Measurements from ENCODE around the gene F2RL2.
"Not testable (repeated sequence)": the region's sequence is repeated elsewhere in the genome, so short reads cannot be mapped to it uniquely, and the experiment has no call there.

F2RL2 gene

DNA sequence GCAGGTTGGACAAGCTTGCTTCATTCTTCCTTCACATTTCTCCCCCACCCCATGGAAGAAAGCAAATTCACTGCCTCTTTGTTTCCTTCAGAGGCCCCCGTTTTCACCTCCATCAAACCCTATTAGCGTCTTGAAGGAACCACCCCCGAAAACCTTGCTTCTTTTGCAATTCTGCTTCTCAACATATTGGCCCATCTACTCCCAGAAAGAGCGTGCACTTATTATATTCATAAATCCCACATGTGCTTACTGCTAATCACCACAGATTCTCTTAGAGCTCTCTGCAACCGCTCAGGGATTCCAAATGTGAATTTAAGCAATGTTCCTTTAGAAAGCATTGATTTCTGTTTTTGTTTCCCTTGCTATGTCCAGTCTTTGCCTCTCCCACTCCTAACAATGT, 1.1 kb downstream of the F2RL2 start:
- DNase-seq (ENCODE audit: low spot score) (no peak), FAIRE-seq (no peak)

DNA sequence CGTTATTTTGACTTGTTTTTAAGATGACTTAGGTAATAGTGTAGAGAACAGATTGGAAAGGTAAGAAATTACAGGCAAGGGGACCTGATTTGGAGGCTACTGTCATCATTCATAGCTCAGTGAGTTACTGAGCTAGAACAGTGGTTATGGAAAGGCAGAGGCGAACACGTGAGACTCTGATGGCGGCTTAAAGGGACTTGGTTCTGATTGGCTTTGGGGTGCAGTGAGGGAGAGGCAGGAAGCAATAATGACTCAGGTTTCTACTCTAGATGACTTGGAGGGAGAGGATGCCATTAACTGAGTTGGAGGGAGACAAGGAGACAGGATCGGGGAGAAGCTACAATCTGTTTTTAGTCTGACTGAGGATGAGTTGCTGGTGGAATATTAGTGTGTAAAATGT, 3.0 kb downstream of the F2RL2 start:
- FAIRE-seq = no peak
- no peak for DNase-seq (ENCODE audit: low spot score)

DNA sequence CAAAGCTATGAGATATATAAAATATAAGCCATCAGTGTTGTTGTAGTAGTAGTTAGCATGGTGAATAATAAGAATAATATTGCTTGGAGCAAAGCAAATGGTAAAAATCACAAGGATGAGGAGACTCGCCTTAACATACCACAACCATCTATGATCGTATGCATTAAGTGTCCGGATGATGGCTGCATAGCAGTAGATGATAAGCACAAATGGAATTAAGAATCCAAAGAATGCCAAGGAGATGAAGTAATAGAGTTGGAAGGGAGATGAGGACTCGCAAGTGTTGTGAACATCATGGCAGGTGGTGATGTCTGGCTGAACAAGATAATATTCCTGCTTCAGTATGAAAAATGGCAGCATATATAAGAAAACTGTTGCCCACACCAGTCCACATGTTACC, 5.5 kb downstream of the F2RL2 start:
- DNase-seq (ENCODE audit: low spot score) (no peak), FAIRE-seq (peak; percentile 56)

DNA sequence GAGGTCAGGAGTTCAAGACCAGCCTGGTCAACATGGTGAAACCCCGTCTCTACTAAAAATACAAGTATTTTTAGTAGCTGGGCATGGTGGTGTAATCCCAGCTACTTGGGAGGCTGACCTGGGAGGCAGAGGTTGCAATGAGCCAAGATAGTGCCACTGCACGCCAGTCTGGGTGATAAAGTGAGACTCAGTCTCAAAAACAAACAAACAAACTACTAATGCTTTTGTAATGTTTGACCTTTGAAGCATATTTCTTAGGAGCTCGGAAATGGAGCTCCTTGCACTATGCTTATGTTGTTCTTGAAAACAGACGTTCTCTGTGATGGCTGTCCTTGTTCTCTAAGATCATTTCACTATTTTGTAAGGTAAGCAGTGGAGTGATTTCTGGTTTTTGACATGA, 6.0 kb downstream of the F2RL2 start:
- FAIRE-seq = no peak

DNA sequence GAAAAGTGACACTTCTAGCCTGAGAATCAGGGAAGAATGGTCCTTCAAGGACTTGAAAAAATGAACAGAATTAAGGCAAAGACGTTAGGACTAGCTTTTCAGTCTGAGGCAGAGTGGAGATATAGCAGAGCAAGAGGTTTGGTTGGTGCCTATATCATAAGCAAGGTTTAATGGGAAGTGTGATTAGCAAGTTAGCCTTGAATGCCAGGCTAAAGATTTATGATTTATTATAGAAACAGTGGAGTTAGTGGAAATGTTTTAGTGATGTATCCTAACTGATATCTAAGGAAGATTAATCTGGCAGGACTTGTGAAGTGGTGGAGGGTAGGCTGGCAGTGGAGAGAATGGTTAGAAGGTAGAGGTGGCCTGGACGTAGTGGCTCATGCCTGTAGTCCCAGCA, 7.0 kb downstream of the F2RL2 start:
- DNase-seq (ENCODE audit: low spot score) (no peak), FAIRE-seq (no peak)

More for the DNA sequence above, 6.0 kb downstream of the F2RL2 start:
- no peak for DNase-seq (ENCODE audit: low spot score)

DNA sequence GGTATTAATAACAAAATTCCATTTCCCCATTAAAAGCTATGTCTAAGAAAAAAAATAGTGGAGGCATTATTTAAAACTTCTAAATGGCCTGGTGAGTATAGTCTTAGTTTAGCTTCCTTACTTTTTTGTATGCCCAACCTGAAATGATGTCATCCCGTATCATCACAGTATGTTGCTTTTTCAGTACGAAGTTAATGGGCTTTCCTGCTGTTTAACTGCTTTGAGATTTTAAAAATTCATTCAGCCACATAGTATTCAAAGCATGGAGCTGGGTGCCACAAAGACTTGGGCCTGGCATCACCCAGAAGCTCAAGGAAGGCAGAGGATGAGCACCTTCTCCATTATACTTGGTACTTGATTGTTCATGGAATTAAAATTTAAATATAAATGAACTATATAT, 7.4 kb downstream of the F2RL2 start:
- FAIRE-seq = no peak
- no peak for DNase-seq (ENCODE audit: low spot score)

DNA sequence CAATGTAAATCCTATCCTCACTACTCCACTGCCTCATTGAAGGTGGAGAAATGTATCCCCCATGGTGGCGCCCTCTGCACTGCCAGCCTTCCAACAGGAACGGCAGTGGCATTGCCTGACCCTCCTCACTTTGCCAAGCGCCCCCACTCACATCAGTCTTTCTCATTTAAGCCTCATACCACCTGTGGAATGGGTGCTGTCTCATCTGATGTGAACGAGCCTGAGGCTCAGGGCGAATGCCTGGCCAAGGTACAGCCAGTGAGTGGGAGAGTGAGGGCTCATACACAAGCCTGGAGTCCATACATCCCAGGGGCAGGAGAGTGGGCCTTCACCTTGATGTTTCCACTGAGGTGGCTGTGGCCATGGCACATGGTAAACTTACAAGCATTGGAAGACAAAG, 10.3 kb downstream of the F2RL2 start:
- FAIRE-seq (no peak), DNase-seq (ENCODE audit: low spot score) (no peak)

DNA sequence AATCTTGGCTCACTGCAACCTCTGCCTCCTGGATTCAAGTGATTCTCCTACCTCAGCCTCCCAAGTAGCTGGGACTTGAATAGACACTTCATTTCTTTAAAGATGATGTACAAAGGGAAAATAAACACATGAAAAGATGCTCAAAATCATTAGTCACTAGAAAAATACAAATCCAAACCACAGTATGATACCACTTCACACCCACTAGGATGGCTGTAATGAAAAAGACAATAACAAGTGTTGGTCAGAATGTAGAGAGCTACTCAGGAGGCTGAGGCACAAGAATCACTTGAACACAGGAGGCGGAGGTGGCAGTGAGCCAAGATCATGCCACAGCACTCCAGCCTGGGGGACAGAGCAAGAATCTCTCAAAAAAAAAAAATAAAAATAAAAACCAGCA, 13.0 kb downstream of the F2RL2 start:
- FAIRE-seq = no peak

DNA sequence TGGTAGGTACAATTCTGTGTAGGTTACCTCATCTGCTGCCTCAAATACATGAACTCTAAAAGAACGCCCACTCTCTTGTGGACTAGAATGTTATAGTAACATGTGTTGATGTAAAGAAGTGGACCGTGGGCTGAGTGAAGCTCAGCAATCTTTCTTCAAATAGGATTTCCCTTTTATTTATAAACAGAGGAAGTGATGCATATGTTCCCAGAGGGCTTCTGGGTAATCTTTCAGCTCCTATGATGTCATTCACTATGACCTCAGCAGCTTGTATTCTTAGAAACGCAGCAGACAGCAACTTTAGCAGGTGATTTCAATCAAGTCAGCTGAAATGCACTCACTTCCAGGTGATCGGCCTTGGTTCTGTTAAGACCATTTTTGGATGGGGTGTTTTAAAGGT, 14.4 kb downstream of the F2RL2 start:
- FAIRE-seq (no peak), DNase-seq (ENCODE audit: low spot score) (peak; percentile 13)

More for the DNA sequence above, 13.0 kb downstream of the F2RL2 start:
- DNase-seq (ENCODE audit: low spot score) = no peak

DNA sequence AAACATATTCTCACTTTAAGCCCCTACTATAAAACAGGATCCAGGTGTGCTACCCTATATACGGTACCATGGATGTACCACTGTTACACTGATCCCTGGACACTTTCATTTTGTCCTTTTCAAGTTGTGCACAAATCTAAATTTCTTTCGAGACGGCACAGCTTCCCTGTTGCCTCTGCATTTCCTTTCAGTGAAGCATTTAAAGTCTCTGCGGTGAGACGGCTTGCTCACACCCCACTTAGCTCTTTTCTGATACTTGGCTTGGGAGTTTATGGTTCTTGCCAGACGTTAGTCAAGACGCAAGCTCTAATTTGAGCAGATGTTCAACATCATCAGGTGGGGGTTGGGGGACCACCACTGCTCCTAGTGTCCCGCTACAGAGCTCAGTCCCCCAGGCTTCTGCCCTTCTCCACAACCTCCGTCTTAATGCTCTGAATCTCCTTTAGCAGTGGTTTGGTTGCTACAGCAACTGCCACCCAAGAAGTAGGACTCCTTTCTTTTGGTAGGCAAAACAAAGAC, 15.8 kb downstream of the F2RL2 start:
- FAIRE-seq = no peak
- no peak for DNase-seq (ENCODE audit: low spot score)

DNA sequence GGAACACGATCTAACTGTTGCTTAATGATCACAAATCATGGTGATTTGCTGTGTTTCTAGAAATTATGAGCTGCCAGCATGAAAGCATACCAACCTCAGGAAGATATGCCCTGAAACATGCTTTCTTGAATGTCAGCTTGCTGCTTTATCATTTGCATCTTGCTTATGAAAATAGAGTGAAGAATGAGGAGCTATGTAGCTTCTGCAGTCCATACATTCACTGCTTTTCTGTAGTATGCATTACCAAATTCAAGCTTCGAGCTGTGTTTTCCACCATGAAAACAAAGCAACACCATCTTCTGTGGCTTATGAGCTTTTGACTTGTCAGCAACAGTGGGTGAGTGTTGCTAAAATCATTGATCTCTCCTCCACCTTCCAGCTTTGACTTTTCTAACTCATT, 16.5 kb downstream of the F2RL2 start:
- no peak for DNase-seq (ENCODE audit: low spot score)
- no peak for FAIRE-seq

DNA sequence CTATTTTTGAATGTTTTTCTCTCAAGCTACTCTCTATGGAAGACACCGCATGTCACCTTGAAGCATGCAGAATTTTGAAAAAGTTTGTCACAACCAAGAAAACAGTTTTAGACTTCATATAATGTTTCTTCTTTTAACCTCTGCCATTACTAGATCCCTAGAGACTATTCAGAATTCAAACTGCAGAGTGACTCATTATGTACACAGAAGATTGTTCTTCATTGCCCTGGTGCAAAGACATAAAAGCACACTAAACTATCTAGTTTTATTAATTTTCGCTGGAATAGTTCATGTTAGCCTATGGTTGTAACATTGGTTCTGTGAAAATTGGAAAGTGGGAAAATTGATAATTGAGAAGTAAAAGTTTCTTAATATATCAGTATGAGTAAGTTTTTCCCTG, 18.4 kb downstream of the F2RL2 start:
- DNase-seq (ENCODE audit: low spot score) (peak; percentile 18), FAIRE-seq (no peak)

DNA sequence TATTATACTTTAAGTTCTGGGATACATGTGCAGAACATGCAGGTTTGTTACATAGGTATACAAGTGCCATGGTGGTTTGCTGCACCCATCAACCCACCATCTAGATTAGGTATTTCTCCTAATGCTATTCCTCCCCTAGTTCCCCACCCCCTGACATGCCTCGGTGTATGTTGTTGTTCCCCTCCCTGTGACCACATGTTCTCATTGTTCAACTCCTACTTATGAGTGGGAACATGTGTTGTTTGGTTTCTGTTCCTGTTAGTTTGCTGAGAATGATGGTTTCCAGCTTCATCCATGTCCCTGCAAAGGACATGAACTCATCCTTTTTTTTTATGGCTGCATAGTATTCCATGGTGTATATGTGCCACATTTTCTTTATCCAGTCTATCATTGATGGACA, 19.2 kb downstream of the F2RL2 start:
- DNase-seq (ENCODE audit: low spot score); FAIRE-seq: not testable (repeated sequence)

DNA sequence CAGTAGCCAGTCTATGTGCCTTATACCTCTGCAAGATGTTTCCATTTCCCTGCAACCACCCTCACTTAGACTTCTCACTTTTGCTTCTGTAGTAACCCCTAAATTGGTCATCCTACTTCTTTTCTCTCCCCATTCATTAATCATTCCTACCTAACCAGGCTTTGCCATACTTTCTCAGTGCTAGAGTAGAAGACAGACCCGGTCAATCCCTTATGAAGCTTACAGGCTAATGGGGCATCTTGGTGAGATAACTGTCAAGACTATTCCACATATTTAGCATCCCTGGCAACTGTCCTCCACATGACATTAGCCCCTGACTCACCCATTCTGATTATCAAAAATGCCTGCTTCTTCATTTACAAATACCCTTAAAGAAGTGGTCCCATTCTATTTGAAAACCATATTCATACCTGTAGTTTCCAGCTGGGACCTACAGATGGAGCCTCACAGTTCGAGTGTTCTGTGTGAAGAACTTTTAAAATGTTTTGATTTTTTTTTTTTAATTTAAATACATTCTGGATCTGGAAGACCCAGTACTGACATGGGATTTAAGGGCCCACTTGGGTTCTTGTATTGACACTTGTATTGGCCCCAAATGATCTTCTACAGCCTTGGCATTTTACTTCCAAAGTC, 21.0 kb downstream of the F2RL2 start:
- no peak for FAIRE-seq

DNA sequence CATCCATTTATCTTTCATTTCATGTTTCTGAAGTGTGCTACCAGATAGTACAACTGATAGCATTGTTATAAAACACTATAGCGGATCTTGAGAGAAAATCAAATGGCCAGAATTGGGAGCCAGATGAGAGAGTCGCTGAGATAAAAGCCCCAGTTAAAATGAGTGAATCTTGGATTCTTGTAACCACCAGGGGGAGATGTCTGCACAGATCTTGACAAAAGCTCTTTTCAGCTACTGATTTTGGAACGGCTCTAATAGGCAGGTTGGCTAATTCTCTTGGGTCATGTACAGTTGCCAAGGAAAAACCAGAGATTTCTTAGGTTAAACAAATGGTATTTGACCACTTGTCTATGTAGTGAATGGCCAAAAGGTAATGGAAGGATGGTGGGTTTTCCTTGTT, 21.7 kb downstream of the F2RL2 start:
- DNase-seq (ENCODE audit: low spot score) = peak; percentile 62
- no peak for FAIRE-seq

More for the DNA sequence above, 21.0 kb downstream of the F2RL2 start:
- no peak for DNase-seq (ENCODE audit: low spot score)

DNA sequence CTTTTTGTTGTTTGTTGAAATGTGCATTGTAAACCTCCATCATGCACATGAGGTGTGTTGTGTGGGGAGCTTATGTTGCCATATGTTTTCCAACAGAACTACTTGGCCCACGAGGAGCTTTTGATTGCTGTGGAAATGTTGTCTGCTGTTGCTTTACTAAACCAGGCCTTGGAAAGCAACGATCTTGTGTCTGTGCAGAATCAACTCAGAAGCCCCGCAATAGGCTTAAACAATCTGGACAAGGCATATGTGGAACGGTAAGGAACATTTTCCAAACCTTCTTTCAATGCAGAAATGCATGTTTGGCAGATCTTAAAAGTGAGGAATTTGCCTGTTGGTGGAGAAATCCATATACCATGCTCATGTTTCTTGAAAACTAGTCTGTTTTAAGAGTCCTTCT, 22.5 kb downstream of the F2RL2 start:
- DNase-seq (ENCODE audit: low spot score) (no peak), FAIRE-seq (no peak)

DNA sequence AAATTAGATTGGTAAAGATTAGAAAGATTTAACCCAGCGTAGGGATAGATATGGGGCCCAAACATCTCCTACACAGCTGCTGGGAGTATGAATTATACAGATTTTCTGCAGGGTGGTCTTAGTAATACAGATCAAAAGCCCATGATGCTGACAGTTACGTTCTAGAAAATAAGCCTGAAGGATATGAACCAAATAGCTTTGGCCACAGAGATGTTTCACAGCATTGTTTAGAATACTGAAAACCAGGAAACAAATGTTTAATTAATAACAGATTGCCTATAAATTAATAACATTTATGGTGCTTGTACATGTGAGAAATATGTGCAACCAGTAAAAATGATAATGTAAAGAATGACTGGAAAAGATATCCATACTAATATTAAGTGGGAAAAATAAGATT, 24.7 kb downstream of the F2RL2 start:
- no peak for FAIRE-seq
- DNase-seq (ENCODE audit: low spot score) = no peak

DNA sequence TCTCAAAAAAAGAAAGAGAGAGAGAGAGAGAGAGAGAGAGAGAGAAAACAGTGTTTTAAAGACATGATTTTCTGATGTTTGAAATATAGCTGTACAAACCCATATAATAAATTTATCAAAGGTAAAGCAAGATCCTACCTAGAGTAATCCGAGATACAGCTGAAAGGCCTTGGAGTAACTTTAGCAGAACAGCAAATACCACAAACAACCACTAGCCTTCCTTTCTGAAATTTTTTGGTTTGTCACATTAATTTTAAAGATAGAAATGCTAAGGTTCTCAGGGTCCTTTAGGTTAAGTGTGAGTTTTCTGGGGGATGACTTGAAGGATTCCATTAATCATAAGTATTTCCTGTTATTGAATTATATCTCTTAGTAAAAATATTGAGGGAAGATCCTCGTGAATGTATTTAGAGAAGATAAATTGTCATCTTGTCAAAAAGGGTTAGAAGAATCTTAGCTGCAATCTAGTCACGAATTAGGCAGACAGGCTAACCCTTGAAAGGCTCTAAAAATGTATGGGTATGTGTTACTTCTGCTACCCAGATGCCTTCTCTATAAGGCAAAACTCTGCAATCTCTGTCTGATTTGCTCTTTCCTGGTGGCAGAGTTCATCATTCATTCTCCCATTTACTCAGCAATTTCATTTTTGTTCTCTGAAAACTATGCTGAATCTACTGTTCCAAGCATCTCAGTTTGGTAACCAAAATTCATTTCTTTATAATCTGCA, 27.3 kb downstream of the F2RL2 start:
- DNase-seq (ENCODE audit: low spot score) (no peak), FAIRE-seq (no peak)

DNA sequence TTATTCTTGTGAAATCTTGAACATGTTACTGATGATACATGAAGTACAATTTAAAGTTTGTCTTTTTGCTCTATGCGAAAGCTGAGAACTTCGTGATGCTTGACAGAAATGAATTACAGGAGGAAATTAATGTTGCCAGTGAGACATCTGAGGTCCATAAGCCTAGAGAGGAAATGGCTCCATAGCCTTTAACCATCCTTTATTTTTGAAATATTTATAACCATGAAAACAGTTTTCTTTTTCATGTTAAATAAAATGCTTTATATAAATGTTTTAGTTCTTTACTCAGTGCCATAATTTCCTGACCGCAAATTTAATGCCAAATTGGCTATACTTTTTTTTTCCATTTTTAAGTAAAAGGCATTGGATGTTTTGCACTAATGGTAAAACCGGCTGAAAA, 29.1 kb downstream of the F2RL2 start:
- DNase-seq (ENCODE audit: low spot score) (no peak), FAIRE-seq (no peak)

DNA sequence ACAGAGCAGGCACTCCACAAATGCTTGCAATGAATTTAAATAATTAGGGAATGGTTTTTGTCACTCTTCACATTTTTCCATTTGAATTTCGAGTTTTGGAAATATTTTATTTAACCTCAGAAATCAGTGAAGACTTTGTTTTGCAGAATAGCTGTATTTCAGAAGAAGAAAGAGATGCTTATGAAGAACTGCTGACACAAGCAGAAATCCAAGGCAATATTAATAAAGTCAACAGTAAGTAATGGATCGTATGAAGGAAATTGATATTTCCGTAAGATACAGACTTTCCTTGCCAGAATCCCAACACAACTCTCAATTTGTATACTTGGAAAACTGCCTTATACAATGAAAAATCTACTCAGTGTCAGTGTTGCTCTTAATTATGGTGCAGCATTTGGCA, 30.5 kb downstream of the F2RL2 start:
- FAIRE-seq (no peak), DNase-seq (ENCODE audit: low spot score) (no peak)

DNA sequence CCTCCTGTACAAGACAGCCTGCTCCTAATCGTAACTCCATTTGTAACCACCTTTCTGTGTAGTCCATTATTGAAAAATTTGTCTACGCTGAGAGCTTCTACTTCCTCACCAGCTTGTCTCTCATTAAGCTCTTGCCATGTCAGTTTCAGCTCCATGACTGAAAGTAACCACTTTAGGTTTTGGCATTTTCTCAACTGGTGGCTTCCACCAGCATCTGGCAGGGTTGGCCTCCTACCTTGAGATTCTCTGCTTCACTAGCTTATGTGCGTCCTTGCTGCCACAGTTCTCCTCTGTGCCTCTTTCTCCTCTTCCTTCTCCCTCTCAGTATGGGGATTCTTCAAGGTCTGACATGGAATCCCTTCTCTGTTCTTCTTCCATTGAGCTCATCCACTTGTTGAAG, 31.8 kb downstream of the F2RL2 start:
- FAIRE-seq = no peak
- no peak for DNase-seq (ENCODE audit: low spot score)

DNA sequence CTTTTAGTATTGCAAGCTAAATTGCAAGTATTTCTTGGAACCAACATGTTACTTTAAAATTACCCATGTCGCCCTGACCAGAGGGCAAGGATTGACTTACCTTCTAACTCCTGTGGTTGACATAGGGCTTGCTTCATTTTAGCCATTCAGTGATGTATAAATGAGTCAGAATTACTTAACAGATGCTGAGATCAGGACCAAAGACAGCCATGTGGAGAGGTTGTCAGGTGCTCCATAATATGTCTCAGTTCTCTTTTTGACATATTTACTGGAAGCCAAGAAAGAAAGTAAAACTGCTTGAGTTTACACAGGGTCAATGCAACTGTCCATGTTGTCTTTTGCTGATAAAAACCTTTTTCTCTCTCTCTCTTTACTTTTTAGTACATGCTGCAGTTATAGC, 33.2 kb downstream of the F2RL2 start:
- DNase-seq (ENCODE audit: low spot score) (no peak), FAIRE-seq (no peak)

DNA sequence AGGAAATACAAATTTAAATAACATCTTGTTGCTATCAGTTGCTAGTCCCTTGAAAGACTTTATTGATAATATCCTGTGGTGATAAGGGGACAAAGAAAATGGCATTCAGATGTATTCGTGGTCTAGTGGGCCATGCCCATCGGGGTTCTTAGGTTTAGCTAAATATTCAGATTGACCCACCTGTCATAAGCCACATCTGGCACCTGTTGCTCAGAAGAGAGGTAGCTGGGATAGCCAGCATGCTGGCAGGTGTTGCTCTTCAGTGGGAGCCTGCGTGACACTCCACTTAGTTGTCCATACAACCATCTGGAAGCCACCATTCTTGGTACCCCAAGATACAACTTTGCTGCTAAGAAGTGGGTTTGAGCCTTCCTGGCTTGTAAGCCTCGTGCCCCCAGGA, 36.7 kb downstream of the F2RL2 start:
- FAIRE-seq (no peak), DNase-seq (ENCODE audit: low spot score) (no peak)
